Spinal cord (tissue), 10 donors: ENCODE results near the gene INTS1. TPM values are rescaled to one million over a fixed set of nuclear protein-coding genes. Genes with fewer than 3 reads are reported as not detected.
A peak's percentile ranks its signal among the peaks of the same experiment; 100 is the strongest.

ENCODE experiments used
- DNase-seq, 6 donors: peaks; one replicate each; pipeline versions ENCODE4 v3.0.0 to v3.0.0-alpha.2; 2013 to 2015; ENCODE audit warnings: low spot score in 6 of 6, low read depth in 4 of 6
- H3K27ac ChIP-seq: one replicate; pipeline ENCODE4 v1.5.1; 2013; ENCODE audit warnings: low read depth, low read length, control low read depth
- H3K27me3 ChIP-seq: one replicate; pipeline ENCODE4 v1.6.1; 2013; ENCODE audit warnings: low read length; ENCODE audit not compliant: control insufficient read depth, insufficient read depth
- H3K36me3 ChIP-seq: one replicate; pipeline ENCODE4 v1.6.1; 2013; ENCODE audit warnings: low read length; ENCODE audit not compliant: control insufficient read depth, insufficient read depth
- H3K4me1 ChIP-seq: one replicate; pipeline ENCODE4 v1.6.1; 2013; ENCODE audit warnings: low read length; ENCODE audit not compliant: control insufficient read depth, insufficient read depth
- H3K4me3 ChIP-seq: one replicate; pipeline ENCODE4 v1.5.1; 2013; ENCODE audit warnings: low read depth, low read length, control low read depth
- H3K9me3 ChIP-seq: one replicate; pipeline ENCODE4 v1.6.1; 2013; ENCODE audit warnings: low read length; ENCODE audit not compliant: control insufficient read depth, insufficient read depth
- WGBS: methylation state at CpG from one replicate; pipeline ENCODE4 v1.1.5; 2013; ENCODE audit warnings: missing lambda C conversion rate; ENCODE audit not compliant: insufficient coverage; 5-methylcytosine and 5-hydroxymethylcytosine counted together
- polyA plus RNA-seq, 2 donors: library from polyadenylated mRNA; unstranded; fragments of 120-200 nt; gene quantifications; one replicate each; pipeline ENCODE4 v1.2.1, GENCODE V29; 2013; ENCODE audit not compliant: insufficient read length in 2 of 2
- total RNA-seq, 2 donors: library from RNA; depleted of rRNA in 1 of 2; stranded (reverse); fragments of 120-200 nt in 1 of 2; fragments of >200 nt in 1 of 2; gene quantifications; one replicate each; pipeline versions ENCODE4 v1.2.3 to v1.2.4, GENCODE V29; 2013 to 2014
- donor health status: healthy.

INTS1 gene
- total and polyA plus RNA-seq, 4 donors: 24.0 to 107 (median 65.6) TPM

DNA sequence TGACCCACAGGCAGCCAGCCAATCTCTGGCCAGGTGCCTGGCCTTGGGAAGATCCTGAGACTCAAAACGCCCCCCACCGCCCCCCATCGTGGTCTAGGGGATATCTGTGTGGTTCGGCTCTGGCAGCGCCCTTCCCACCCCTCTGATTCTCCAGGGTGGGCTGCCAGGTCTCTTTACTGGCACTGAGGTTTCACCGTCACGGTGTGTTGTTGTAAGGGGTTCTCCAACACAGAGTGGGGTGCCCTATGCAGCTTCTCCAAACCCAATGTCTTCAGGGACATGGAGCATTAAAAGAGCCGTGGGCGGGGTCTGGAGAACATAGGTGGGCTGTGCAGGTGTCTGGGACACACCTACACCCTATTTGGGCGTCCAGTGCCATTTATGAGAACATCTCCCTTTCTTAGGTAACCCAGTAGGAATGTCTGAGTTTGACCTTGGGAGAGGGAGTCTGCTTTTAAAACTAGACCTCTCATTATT, 27.8 kb upstream of the INTS1 start:
- no peak for DNase-seq
- peaks cover 54% of the 10 kb centered on the region for H3K4me1 ChIP-seq
- H3K27ac ChIP-seq: peak overlapping the region; percentile 57
- H3K9me3 ChIP-seq: no peaks in the 10 kb centered on the region
- H3K27me3 ChIP-seq: peaks cover 2% of the 10 kb centered on the region
- H3K4me3 ChIP-seq: peak overlapping the region; percentile 31
- peaks cover 14% of the 10 kb centered on the region for H3K36me3 ChIP-seq
- no CpG with 5 or more reads among the region's 10 CpGs for WGBS

DNA sequence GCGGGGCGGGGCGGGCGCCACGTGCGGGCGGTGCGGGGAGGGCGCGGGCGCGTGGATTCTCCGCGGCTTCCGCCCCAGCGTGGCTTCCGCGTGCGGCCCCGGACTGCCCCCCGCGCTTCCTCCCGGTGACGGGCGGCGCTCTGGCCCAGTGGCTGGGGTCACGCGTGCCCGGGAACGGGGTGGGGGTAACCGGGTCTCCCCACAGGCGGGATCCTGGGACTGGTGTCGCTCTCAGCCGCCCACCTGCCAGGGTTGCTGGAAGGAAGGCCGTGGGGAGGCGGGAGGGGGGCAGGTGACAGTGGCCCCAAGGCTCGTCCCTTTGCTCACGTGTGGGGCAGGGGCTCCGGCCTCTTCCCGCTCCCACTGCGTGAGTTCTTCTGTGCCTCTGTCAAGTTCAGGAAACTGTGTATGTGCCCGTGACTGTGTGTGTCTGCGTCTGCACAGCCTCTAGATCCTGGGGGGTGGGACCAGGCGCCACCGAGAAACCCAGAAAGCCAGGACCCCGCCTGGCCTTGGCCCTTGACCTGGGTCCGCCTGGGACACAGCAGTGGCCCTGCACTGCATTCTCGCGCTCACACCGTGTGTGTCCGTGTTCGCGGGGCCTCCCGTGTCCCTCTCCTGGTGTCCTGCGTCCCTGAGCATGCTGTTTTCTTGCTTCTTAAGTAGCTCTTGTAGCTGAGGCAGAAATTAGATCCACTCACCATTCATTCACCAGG, 27.2 kb upstream of the INTS1 start:
- Histone ChIP-seq H3K4me1 (peaks cover 48% of the 10 kb centered on the region), H3K4me3 (peak overlapping the region; percentile 31), H3K36me3 (peaks cover 13% of the 10 kb centered on the region), H3K27ac (peak overlapping the region; percentile 57), H3K27me3 (peaks cover 2% of the 10 kb centered on the region), H3K9me3 (no peaks in the 10 kb centered on the region)
- WGBS: 11% methylated on average over 54 of the region's 55 CpGs
- DNase-seq: peak in 2 of 6 donors; percentile 13 to 27

DNA sequence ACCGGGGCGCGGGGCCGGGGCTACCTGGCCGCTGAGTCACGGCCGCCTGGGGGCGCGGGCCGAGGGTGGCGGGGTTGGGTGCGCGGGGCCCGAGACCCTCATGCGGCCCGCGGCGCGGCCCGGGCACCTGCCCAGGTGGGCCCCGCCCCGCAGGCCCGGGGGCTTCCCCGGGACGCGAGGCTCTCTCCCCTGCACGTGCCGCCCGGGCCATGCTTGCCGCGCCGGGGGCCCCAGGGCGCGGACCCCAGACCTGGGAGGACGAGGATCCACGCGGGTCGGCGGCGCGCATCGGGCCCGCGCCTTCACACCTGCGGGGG, 26.7 kb upstream of the INTS1 start:
- DNase-seq: no peak
- Histone ChIP-seq H3K4me3 (no peak overlapping the region), H3K9me3 (no peaks in the 10 kb centered on the region), H3K4me1 (peaks cover 44% of the 10 kb centered on the region), H3K27ac (no peak overlapping the region), H3K27me3 (peaks cover 2% of the 10 kb centered on the region), H3K36me3 (peaks cover 9% of the 10 kb centered on the region)
- under 1% methylated on average over 42 of the region's 45 CpGs for WGBS

DNA sequence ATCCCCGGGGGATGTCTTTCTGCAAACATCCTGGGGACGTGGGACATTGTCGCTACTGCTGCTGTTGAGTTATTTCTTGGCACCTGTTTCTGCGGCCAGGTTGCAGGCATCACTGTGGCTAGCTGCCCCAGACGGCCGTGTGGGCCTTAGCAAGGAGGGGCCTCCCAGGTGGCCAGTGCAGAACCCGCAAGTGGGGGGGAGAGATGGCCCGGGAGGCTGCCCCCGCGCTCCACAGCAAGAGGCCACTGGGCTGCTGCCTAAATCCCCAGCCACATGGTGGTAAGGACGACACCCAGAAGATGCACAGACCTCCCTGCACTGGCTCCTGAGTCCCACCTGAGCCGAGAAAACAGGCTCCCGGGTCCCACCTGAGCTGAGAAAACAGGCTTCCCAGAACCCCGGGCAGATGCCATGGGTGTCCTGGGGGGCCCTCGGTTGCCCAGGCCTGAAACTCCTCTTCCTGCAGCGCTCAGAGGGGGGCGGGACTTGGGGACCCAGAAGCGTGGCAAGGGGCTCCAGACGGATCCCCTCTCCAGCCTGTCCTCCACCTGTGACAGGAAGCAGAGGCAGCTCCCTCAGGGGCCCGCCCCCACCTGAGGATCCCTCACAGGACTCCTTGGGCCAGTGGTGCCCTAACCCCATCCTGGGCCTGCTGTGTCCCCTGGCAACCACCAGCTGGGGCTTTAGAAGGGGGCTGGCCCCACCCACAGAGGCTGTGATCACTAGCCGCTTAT, 25.4 kb upstream of the INTS1 start:
- no peak overlapping the region for H3K27ac ChIP-seq
- no peaks in the 10 kb centered on the region for H3K9me3 ChIP-seq
- WGBS: 79% methylated on average over 21 of the region's 21 CpGs
- H3K36me3 ChIP-seq: peaks cover 3% of the 10 kb centered on the region
- H3K27me3 ChIP-seq: peaks cover 2% of the 10 kb centered on the region
- peaks cover 39% of the 10 kb centered on the region for H3K4me1 ChIP-seq
- no peak overlapping the region for H3K4me3 ChIP-seq
- DNase-seq: no peak

DNA sequence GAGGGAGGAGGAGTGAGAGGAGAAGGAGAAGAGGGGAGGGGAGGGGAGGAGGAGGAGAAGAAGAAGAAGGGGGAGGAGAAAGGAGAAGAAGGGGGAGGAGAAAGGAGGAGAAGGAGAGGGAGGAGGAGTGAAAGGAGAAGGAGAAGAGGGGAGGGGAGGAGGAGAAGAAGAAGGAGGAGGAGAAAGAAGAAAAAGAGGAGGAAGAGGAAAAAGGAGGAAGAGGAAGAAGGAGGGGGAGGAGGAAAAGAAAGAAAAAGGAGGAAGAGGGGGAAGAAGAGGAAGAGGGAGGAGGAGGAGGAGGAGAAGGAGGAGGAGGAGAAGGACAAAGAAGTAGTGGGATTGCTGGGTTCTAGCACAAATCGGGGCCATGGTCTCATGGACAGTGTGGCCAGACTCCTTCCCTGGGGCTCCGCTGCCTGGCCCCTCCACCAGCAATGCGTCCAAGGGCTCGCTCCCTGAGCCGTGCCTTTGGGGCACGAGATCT, 22.1 kb upstream of the INTS1 start:
- H3K36me3 ChIP-seq: no peaks in the 10 kb centered on the region
- no peak overlapping the region for H3K4me3 ChIP-seq
- H3K9me3 ChIP-seq: no peaks in the 10 kb centered on the region
- H3K4me1 ChIP-seq: peaks cover 8% of the 10 kb centered on the region
- 58% methylated on average over 6 of the region's 6 CpGs for WGBS
- H3K27ac ChIP-seq: no peak overlapping the region
- DNase-seq: no peak
- H3K27me3 ChIP-seq: peaks cover 8% of the 10 kb centered on the region

DNA sequence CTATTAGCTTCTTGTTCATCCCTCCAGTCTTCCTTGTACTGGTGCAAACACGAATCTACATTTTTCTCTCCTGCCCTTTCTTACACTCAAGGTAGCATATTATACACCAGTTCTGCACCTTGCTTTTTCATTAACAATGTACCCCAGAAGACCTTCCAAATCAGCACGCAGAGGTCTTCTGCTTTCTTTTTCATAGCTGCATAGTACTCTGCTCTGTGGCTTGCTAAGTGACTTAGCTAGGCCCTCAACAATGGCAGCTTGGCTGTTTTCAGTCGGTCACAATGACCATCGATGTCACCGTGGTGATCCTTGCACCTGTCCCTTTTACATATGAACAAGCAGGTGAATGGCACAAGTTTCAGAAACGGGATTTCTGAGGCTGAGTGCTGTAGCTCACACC, 21.2 kb upstream of the INTS1 start:
- Histone ChIP-seq H3K27ac (no peak overlapping the region), H3K4me1 (peaks cover 7% of the 10 kb centered on the region), H3K9me3 (no peaks in the 10 kb centered on the region), H3K36me3 (no peaks in the 10 kb centered on the region), H3K27me3 (peaks cover 8% of the 10 kb centered on the region), H3K4me3 (no peak overlapping the region)
- WGBS: 87% methylated on average over 6 of the region's 6 CpGs
- no peak for DNase-seq

DNA sequence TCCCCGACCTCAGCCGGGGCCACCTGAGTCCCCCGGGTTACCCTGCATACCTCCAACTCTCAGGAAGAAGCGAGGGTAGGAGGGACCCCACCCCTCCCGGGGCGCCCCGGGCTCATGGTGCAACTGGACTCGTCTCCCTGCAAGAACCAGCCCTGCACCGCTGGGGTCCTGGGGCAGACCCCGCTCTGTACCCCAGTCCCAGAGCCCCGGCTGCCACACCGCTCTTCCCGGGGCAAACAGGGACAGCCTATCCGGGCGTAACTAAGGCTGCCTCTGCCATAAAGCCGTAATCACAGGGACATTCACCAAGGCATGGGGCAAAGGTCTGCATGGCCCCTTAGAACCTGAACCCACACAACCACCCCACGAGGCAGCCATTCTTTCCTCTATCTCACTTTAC, 19.7 kb upstream of the INTS1 start:
- Histone ChIP-seq H3K27ac (no peak overlapping the region), H3K36me3 (no peaks in the 10 kb centered on the region), H3K27me3 (peaks cover 8% of the 10 kb centered on the region), H3K4me3 (no peak overlapping the region), H3K4me1 (no peaks in the 10 kb centered on the region), H3K9me3 (no peaks in the 10 kb centered on the region)
- DNase-seq: no peak
- 72% methylated on average over 13 of the region's 17 CpGs for WGBS

DNA sequence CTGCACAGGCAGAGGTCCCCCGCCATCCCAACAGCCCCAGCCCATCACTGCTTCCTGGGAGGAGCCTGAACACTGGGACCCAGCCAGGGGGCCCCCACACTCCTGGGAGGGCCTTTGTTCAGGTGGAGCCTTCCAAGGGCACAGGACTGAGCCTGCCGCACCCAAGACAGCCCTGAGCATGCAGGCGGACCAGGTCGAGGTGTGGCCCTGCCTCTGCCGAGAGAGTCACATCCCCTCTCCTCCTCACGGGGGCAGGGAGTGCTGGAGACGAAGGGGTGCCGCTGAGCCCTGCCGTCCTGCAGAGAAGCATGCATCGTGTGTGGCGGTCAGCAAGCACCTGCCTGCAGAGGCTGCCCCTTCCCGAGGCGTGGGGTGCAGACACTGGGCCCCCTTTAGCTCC, 19.0 kb upstream of the INTS1 start:
- Histone ChIP-seq H3K4me3 (no peak overlapping the region), H3K4me1 (no peaks in the 10 kb centered on the region), H3K36me3 (no peaks in the 10 kb centered on the region), H3K9me3 (no peaks in the 10 kb centered on the region), H3K27ac (no peak overlapping the region), H3K27me3 (peaks cover 8% of the 10 kb centered on the region)
- WGBS: 25% methylated on average over 13 of the region's 13 CpGs
- DNase-seq: no peak

DNA sequence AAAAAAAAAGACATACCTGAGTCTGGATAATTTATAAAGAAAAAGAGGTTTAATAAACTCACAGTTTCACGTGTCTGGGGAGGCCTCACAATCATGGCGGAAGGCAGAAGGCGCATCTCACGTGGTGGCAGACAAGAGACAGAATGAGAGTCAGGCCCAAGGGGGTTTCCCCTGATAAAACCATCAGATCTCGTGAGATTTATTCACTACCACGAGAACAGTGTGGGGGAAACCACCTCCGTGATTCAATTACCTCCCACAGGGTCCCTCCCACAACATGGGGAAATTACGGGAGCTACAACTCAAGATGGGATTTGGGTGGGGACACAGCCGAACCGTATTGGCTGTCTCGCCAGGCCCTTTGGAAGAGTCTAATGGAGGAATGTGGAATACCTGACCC, 17.3 kb upstream of the INTS1 start:
- Histone ChIP-seq H3K36me3 (no peaks in the 10 kb centered on the region), H3K9me3 (no peaks in the 10 kb centered on the region), H3K27me3 (peaks cover 6% of the 10 kb centered on the region), H3K27ac (no peak overlapping the region), H3K4me3 (no peak overlapping the region), H3K4me1 (no peaks in the 10 kb centered on the region)
- no peak for DNase-seq
- WGBS: 90% methylated on average over 6 of the region's 11 CpGs
